HEK293 (cell line): Measurements from ENCODE around the gene EVI5.

Experiments used
- CTCF ChIA-PET: fragments of 350-600 bp; formaldehyde crosslinking; extraction: SDS; loops from one replicate; lab custom pipeline; 2021; ENCODE audit warnings: antibody characterized with exemption; lab: Yijun Ruan, JAX
- POLR2A ChIA-PET: fragments of 300-600 bp; formaldehyde crosslinking; extraction: SDS; loops from one replicate; lab custom pipeline; 2020; ENCODE audit warnings: antibody characterized with exemption, inconsistent platforms; lab: Yijun Ruan, JAX
- H3K27ac ChIP-seq: fragments of 200-500 bp; sonication (Bioruptor generic); 2 replicates; pipeline ENCODE4 v1.5.1; 2014; ENCODE audit warnings: low read depth, low read length, control low read depth, inconsistent platforms; ENCODE audit errors: extremely low read depth
- H3K36me3 ChIP-seq, 2 experiments: fragments of 200-500 bp in 1 of 2; sonication (Bioruptor generic) in 1 of 2; 1 replicate in 1 of 2; 2 replicates in 1 of 2; pipeline ENCODE4 v1.5.1; 2014 to 2017; ENCODE audit warnings: inconsistent platforms in 2 of 2, low read length in 2 of 2; ENCODE audit not compliant: control insufficient read depth in 2 of 2, insufficient read depth in 1 of 2
- H3K4me1 ChIP-seq: fragments of 200-500 bp; sonication (Bioruptor generic); 2 replicates; pipeline ENCODE4 v1.5.1; 2014; ENCODE audit warnings: mild to moderate bottlenecking, low read length, inconsistent platforms; ENCODE audit not compliant: control insufficient read depth, insufficient read depth
- H3K4me3 ChIP-seq: 2 replicates; pipeline ENCODE4 v1.5.1; 2011; ENCODE audit warnings: low read depth, mild to moderate bottlenecking, control low read depth, low read length, moderate library complexity
- H3K9me3 ChIP-seq: fragments of 200-500 bp; sonication (Bioruptor generic); 2 replicates; pipeline ENCODE4 v1.5.1; 2014; ENCODE audit warnings: low read depth, low read length, inconsistent platforms; ENCODE audit not compliant: control insufficient read depth, insufficient read depth
- BCL11A ChIP-seq: fragments of 450-650 bp; formaldehyde crosslinking; IDR thresholded peaks from 2 replicates; pipeline ENCODE4 v1.5.1; 2016; ENCODE audit warnings: low read depth, missing biosample characterization, missing genetic modification characterization
- BCL11B ChIP-seq: fragments of 450-650 bp; formaldehyde crosslinking; IDR thresholded peaks from 2 replicates; pipeline ENCODE4 v1.5.1; 2016; ENCODE audit warnings: low read depth, missing biosample characterization, missing genetic modification characterization
- KLF10 ChIP-seq: fragments of 450-650 bp; IDR thresholded peaks from 2 replicates; pipeline ENCODE4 v1.5.1; 2018; ENCODE audit warnings: missing biosample characterization, mild to moderate bottlenecking, missing genetic modification characterization
- OVOL3 ChIP-seq: fragments of 450-650 bp; formaldehyde crosslinking; IDR thresholded peaks from 2 replicates; pipeline ENCODE4 v1.5.1; 2016; ENCODE audit warnings: missing biosample characterization, missing genetic modification characterization
- YY1 ChIP-seq: fragments of 450-650 bp; formaldehyde crosslinking; IDR thresholded peaks from 2 replicates; pipeline ENCODE4 v1.5.1; 2018; ENCODE audit warnings: missing biosample characterization, missing genetic modification characterization
- ZFP41 ChIP-seq: fragments of 450-650 bp; formaldehyde crosslinking; IDR thresholded peaks from 2 replicates; pipeline ENCODE4 v1.5.1; 2016; ENCODE audit warnings: missing biosample characterization, missing genetic modification characterization, borderline replicate concordance
- ZNF10 ChIP-seq: fragments of 450-650 bp; formaldehyde crosslinking; IDR thresholded peaks from 2 replicates; pipeline ENCODE4 v1.5.1; 2017; ENCODE audit warnings: missing biosample characterization, missing genetic modification characterization
- ZNF221 ChIP-seq: fragments of 450-650 bp; formaldehyde crosslinking; IDR thresholded peaks from 2 replicates; pipeline ENCODE4 v1.5.1; 2017; ENCODE audit warnings: missing biosample characterization, missing genetic modification characterization, borderline replicate concordance
- ZNF274 ChIP-seq, 2 experiments: fragments of 200-500 bp in 1 of 2; fragments of 450-650 bp in 1 of 2; sonication (Bioruptor generic) in 1 of 2; formaldehyde crosslinking in 1 of 2; IDR thresholded peaks; 2 replicates each; pipeline versions ENCODE4 v1.5.1 to v1.6.1; 2014 to 2016; ENCODE audit warnings: borderline replicate concordance in 1 of 2, inconsistent platforms in 1 of 2, low read length in 1 of 2, missing biosample characterization in 1 of 2, missing genetic modification characterization in 1 of 2
- ZNF292 ChIP-seq: fragments of 450-650 bp; formaldehyde crosslinking; IDR thresholded peaks from 2 replicates; pipeline ENCODE4 v1.5.1; 2016; ENCODE audit warnings: low read depth, missing biosample characterization, missing genetic modification characterization, borderline replicate concordance
- ZNF335 ChIP-seq: fragments of 450-650 bp; formaldehyde crosslinking; conservative IDR thresholded peaks from 2 replicates; pipeline ENCODE4 v1.5.1; 2016; ENCODE audit warnings: missing biosample characterization, missing genetic modification characterization
- ZNF366 ChIP-seq: fragments of 450-650 bp; formaldehyde crosslinking; conservative IDR thresholded peaks from 2 replicates; pipeline ENCODE4 v1.5.1; 2016; ENCODE audit warnings: missing biosample characterization, missing genetic modification characterization
- ZNF394 ChIP-seq: fragments of 450-650 bp; formaldehyde crosslinking; IDR thresholded peaks from 2 replicates; pipeline ENCODE4 v1.5.1; 2016; ENCODE audit warnings: missing biosample characterization, missing genetic modification characterization, mild to moderate bottlenecking, moderate library complexity, borderline replicate concordance
- ZNF433 ChIP-seq: fragments of 450-650 bp; formaldehyde crosslinking; IDR thresholded peaks from 2 replicates; pipeline ENCODE4 v1.5.1; 2016; ENCODE audit warnings: missing biosample characterization, missing genetic modification characterization, low read depth
- ZNF473 ChIP-seq: fragments of 450-650 bp; formaldehyde crosslinking; IDR thresholded peaks from 2 replicates; pipeline ENCODE4 v1.5.1; 2017; ENCODE audit warnings: missing biosample characterization, missing genetic modification characterization
- ZNF501 ChIP-seq: fragments of 450-650 bp; formaldehyde crosslinking; IDR thresholded peaks from 2 replicates; pipeline ENCODE4 v1.5.1; 2016; ENCODE audit warnings: missing biosample characterization, missing genetic modification characterization
- ZNF544 ChIP-seq: fragments of 450-650 bp; formaldehyde crosslinking; IDR thresholded peaks from 2 replicates; pipeline ENCODE4 v1.5.0; 2017; ENCODE audit warnings: missing biosample characterization, missing genetic modification characterization
- ZNF658 ChIP-seq: fragments of 450-650 bp; formaldehyde crosslinking; IDR thresholded peaks from 2 replicates; pipeline ENCODE4; 2016; ENCODE audit warnings: missing biosample characterization, missing genetic modification characterization
- ZNF670 ChIP-seq: fragments of 450-650 bp; formaldehyde crosslinking; IDR thresholded peaks from 2 replicates; pipeline ENCODE4 v1.5.1; 2016; ENCODE audit warnings: missing biosample characterization, missing genetic modification characterization, low read depth
- ZNF747 ChIP-seq: fragments of 450-650 bp; formaldehyde crosslinking; IDR thresholded peaks from 2 replicates; pipeline ENCODE4 v1.5.1; 2016; ENCODE audit warnings: missing biosample characterization, missing genetic modification characterization
- ZNF768 ChIP-seq: fragments of 450-650 bp; formaldehyde crosslinking; IDR thresholded peaks from 2 replicates; pipeline ENCODE4 v1.5.1; 2018; ENCODE audit warnings: missing biosample characterization, mild to moderate bottlenecking, missing genetic modification characterization
- TF ChIP-seq, protein P1 (sequence below): fragments of 450-650 bp; formaldehyde crosslinking; IDR thresholded peaks from 2 replicates; pipeline ENCODE4 v1.5.1; 2016; ENCODE audit warnings: missing biosample characterization, missing genetic modification characterization
- TF ChIP-seq, protein P2 (sequence below): fragments of 450-650 bp; formaldehyde crosslinking; IDR thresholded peaks from 2 replicates; pipeline ENCODE4 v1.5.1; 2016; ENCODE audit warnings: missing biosample characterization, missing genetic modification characterization
- TF ChIP-seq, protein P3 (sequence below): fragments of 450-650 bp; formaldehyde crosslinking; IDR thresholded peaks from 2 replicates; pipeline ENCODE4 v1.5.1; 2016; ENCODE audit warnings: missing biosample characterization, missing genetic modification characterization
- TF ChIP-seq, protein P4 (sequence below): fragments of 450-650 bp; formaldehyde crosslinking; IDR thresholded peaks from 2 replicates; pipeline ENCODE4 v1.5.1; 2016; ENCODE audit warnings: missing biosample characterization, missing genetic modification characterization, low read depth
- TF ChIP-seq, protein P5 (sequence below): IDR thresholded peaks from 2 replicates; pipeline ENCODE4 v1.6.1; 2011; ENCODE audit warnings: mild to moderate bottlenecking, low read depth, low read length, borderline replicate concordance

The EVI5 gene

DNA sequence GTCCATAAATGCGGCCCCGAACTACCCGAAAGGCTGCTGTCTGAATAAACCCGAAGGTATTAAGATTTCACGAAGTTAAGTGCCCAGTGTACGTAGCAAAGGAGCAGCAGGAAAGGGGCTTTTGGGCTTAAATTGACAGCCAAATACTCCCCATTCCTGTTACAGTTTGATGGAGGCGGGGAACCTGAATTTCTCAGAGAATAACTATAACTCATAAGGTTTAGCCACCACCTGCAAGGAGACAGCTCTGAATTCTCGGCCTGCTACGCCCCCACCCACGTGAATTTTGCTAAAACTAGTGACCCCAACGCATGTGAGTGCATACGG lies 303.3 kb downstream of the EVI5 start:
- ChIA-PET POLR2A (interaction anchor here (0.8 kb wide), 1 partner anchor 74 kb away, joined by 3 read pairs; no protein-coding TSS in a partner anchor), CTCF (interaction anchor here (2.5 kb wide), 1 partner anchor 171 kb away, joined by 10 read pairs; no protein-coding TSS in a partner anchor)
- peaks cover 0 to 14% of the 10 kb centered on the region in 2 experiments; a peak in 2 of 3 replicates for H3K36me3 ChIP-seq
- H3K4me1 ChIP-seq, result no peaks in the 10 kb centered on the region; the same call in 1 of the 2 replicates
- H3K9me3 ChIP-seq, result no peaks in the 10 kb centered on the region
- H3K4me3 ChIP-seq, result no peak overlapping the region
- no peak overlapping the region for H3K27ac ChIP-seq
- TF ChIP-seq, protein P1, sequence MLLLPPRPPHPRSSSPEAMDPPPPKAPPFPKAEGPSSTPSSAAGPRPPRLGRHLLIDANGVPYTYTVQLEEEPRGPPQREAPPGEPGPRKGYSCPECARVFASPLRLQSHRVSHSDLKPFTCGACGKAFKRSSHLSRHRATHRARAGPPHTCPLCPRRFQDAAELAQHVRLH (tag by site-specific recombination), result no peak
- no peak for TF ChIP-seq ZNF10 (tag by site-specific recombination)
- no peak for TF ChIP-seq OVOL3
- TF ChIP-seq ZNF433, result no peak
- no peak for TF ChIP-seq ZNF366 (tag by site-specific recombination)
- TF ChIP-seq ZNF394 (tag by site-specific recombination), result no peak
- TF ChIP-seq, protein P2, sequence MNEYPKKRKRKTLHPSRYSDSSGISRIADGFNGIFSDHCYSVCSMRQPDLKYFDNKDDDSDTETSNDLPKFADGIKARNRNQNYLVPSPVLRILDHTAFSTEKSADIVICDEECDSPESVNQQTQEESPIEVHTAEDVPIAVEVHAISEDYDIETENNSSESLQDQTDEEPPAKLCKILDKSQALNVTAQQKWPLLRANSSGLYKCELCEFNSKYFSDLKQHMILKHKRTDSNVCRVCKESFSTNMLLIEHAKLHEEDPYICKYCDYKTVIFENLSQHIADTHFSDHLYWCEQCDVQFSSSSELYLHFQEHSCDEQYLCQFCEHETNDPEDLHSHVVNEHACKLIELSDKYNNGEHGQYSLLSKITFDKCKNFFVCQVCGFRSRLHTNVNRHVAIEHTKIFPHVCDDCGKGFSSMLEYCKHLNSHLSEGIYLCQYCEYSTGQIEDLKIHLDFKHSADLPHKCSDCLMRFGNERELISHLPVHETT (tag by site-specific recombination), result no peak
- TF ChIP-seq KLF10 (tag by site-specific recombination), result no peak
- no peak for TF ChIP-seq ZNF658
- TF ChIP-seq ZNF501 (tag by site-specific recombination), result no peak
- no peak for TF ChIP-seq ZNF473 (tag by site-specific recombination)
- no peak for TF ChIP-seq ZNF274 (IDR thresholded peaks at IDR 0.05; ENCODE audit: low read length)
- TF ChIP-seq ZNF274 (tag by site-specific recombination; IDR thresholded peaks at IDR 0.05; ENCODE audit: borderline replicate concordance), result no peak
- no peak for TF ChIP-seq ZNF335 (tag by site-specific recombination)
- TF ChIP-seq YY1 (tag by site-specific recombination), result no peak

DNA sequence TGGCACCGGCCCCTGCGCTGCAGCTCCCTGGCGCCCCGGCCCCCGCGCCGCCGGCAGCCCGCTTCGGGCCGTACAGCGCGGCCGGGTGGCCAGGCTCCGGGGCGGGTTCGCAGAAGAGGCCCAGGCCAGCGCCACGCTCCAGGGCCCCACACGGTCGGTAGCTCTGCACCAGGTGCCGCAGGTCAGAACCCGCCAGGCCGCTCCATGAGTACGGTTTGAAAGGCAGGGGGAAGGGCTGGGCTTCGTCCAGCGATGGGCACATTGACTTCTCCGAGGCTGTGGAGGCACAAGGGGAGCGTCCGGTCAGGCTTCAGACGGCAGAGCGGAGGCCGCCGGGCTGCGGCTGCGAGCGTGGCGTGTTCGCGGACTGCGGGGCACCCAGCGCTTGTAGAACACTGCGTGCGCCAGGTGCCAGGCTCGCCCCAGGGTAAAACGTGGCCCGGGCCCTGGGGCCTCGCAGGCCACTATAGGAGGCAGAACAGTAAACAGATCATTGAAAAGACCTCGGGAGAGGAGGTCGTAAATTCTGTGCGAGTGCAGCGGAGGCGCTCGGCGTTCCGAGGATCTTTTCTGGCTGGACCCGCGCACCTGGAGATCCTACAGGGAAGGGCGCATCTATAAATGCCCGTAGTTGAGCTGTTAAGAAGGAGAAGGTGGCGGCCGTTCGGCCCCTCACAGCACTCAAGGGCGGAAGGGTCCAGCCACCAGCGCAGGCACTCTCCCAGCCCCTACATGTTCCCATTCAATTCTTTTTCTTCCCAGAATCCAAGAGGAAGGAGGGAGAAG lies 303.9 kb downstream of the EVI5 start:
- H3K27ac ChIP-seq, result no peak overlapping the region
- H3K4me1 ChIP-seq, result no peaks in the 10 kb centered on the region; the same call in 1 of the 2 replicates
- H3K9me3 ChIP-seq, result no peaks in the 10 kb centered on the region
- peaks cover 0 to 17% of the 10 kb centered on the region in 2 experiments; a peak in 2 of 3 replicates for H3K36me3 ChIP-seq
- no peak overlapping the region for H3K4me3 ChIP-seq
- CTCF ChIA-PET, result no interaction called here
- POLR2A ChIA-PET, result interaction anchor here (0.8 kb wide), 1 partner anchor 74 kb away, joined by 3 read pairs; no protein-coding TSS in a partner anchor
- TF ChIP-seq ZNF544 (tag by site-specific recombination), result no peak
- TF ChIP-seq, protein P3, sequence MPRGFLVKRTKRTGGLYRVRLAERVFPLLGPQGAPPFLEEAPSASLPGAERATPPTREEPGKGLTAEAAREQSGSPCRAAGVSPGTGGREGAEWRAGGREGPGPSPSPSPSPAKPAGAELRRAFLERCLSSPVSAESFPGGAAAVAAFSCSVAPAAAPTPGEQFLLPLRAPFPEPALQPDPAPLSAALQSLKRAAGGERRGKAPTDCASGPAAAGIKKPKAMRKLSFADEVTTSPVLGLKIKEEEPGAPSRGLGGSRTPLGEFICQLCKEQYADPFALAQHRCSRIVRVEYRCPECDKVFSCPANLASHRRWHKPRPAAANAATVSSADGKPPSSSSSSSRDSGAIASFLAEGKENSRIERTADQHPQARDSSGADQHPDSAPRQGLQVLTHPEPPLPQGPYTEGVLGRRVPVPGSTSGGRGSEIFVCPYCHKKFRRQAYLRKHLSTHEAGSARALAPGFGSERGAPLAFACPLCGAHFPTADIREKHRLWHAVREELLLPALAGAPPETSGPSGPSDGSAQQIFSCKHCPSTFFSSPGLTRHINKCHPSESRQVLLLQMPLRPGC (tag by site-specific recombination), result no peak
- TF ChIP-seq ZNF670, result no peak
- no peak for TF ChIP-seq ZNF658
- TF ChIP-seq ZNF768 (tag by site-specific recombination), result no peak
- no peak for TF ChIP-seq ZNF292 (tag by site-specific recombination)
- no peak for TF ChIP-seq ZFP41 (tag by site-specific recombination)
- no peak for TF ChIP-seq ZNF747 (tag by site-specific recombination)
- TF ChIP-seq, protein P4, sequence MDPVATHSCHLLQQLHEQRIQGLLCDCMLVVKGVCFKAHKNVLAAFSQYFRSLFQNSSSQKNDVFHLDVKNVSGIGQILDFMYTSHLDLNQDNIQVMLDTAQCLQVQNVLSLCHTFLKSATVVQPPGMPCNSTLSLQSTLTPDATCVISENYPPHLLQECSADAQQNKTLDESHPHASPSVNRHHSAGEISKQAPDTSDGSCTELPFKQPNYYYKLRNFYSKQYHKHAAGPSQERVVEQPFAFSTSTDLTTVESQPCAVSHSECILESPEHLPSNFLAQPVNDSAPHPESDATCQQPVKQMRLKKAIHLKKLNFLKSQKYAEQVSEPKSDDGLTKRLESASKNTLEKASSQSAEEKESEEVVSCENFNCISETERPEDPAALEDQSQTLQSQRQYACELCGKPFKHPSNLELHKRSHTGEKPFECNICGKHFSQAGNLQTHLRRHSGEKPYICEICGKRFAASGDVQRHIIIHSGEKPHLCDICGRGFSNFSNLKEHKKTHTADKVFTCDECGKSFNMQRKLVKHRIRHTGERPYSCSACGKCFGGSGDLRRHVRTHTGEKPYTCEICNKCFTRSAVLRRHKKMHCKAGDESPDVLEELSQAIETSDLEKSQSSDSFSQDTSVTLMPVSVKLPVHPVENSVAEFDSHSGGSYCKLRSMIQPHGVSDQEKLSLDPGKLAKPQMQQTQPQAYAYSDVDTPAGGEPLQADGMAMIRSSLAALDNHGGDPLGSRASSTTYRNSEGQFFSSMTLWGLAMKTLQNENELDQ, result no peak
- TF ChIP-seq BCL11B, result no peak
- TF ChIP-seq BCL11A, result no peak
- TF ChIP-seq, protein P5, sequence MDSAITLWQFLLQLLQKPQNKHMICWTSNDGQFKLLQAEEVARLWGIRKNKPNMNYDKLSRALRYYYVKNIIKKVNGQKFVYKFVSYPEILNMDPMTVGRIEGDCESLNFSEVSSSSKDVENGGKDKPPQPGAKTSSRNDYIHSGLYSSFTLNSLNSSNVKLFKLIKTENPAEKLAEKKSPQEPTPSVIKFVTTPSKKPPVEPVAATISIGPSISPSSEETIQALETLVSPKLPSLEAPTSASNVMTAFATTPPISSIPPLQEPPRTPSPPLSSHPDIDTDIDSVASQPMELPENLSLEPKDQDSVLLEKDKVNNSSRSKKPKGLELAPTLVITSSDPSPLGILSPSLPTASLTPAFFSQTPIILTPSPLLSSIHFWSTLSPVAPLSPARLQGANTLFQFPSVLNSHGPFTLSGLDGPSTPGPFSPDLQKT, result no peak
- TF ChIP-seq ZNF221 (tag by site-specific recombination), result no peak
